Measurements from ENCODE around the gene LGALSL.

DNA sequence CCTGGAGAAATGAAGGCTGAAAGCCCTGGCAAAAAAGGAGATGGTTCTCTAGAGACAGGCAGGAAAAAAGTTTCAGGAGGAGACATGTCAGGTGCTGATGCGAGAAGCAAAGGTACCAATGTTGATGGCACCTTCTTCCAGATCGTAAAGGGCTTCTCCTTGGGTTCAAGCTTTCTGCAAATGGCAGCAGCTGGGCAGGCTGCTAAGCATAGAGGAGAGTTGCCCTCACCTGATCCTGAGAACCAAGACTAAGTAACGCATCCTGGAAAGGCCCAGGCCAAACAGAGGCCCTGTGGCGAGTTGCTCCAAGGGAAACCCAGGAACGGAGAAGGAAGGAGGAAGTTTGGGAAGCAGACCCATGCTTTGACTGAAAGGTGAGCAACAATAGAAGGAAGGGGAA, 46.6 kb downstream of the LGALSL start:
- TF ChIP-seq, protein P1, sequence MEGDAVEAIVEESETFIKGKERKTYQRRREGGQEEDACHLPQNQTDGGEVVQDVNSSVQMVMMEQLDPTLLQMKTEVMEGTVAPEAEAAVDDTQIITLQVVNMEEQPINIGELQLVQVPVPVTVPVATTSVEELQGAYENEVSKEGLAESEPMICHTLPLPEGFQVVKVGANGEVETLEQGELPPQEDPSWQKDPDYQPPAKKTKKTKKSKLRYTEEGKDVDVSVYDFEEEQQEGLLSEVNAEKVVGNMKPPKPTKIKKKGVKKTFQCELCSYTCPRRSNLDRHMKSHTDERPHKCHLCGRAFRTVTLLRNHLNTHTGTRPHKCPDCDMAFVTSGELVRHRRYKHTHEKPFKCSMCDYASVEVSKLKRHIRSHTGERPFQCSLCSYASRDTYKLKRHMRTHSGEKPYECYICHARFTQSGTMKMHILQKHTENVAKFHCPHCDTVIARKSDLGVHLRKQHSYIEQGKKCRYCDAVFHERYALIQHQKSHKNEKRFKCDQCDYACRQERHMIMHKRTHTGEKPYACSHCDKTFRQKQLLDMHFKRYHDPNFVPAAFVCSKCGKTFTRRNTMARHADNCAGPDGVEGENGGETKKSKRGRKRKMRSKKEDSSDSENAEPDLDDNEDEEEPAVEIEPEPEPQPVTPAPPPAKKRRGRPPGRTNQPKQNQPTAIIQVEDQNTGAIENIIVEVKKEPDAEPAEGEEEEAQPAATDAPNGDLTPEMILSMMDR (conservative IDR thresholded peaks at IDR 0.05): no peak
- no peak for TF ChIP-seq EZH2 (IDR thresholded peaks at IDR 0.05; ENCODE audit: low read depth)
